T47D (cell line): ENCODE data around the gene ERAP2.

Experiments
- DNase-seq, 2 experiments: peaks; one replicate each; pipeline versions ENCODE4 v3.0.0 to v3.0.0-alpha.2; 2011 to 2012; ENCODE audit warnings: low read depth in 1 of 2, low spot score in 1 of 2
- JUND ChIP-seq: IDR thresholded peaks from 2 replicates; pipeline ENCODE4 v1.6.1; 2012; ENCODE audit warnings: low read depth
- in situ Hi-C: cut with HindIII; loops from 2 replicates; pipeline ENCODE4 v1.10.0; 2016; ENCODE audit warnings: low sequenced_read_pairs, low pct_unique_long_range_greater_than_20kb

Gene ERAP2

GRCh38 chr5:96931605-96932004 is 55.3 kb downstream of the ERAP2 start:
- no peak for DNase-seq
- no peak for TF ChIP-seq JUND
- in situ Hi-C loops = no loop called here

GRCh38 chr5:96932026-96932425 is 55.7 kb downstream of the ERAP2 start:
- in situ Hi-C loops = no loop called here
- no peak for TF ChIP-seq JUND
- no peak for DNase-seq

DNA sequence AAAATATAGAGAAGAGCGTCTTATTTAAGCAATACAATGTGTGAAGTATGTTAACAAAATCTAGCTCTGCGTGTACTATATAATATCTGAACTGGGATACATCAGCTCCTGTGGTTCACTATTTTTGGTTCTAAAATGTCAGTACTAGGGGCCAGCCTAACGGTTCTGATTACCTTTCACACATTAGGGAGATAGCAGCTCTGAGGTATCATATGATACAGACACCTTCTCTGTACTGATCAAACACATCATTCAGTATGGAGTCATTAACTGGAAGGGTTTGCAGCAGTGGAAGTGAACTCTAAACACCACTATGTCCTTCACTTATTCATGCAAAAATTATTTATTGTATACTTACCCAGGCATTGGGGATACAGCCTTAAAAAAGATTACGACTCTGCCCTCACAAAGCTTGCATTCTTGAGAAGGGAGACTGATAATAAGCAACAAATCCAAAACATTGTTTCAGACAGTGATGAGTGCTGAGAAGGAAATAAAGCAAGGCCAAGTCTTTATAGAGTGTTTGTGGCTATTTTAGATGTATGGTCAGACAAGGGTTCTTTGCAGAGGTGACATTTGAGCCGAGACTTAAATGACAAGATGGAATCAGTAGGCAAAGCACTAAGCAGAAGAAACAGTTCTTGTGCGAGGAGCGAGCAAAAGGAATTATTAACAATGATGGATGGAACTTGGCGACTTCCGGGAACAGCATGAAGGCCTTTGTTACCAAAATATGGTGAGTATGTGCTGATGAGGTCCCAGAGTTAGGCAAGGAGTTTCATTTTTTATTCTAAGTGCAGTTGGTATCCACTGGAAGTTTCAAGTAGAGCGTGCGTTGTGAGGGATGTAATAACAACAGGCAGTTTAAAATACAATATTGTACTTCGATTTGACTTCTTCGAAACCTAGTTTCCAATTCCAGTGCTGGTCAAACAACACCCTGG is 57.7 kb downstream of the ERAP2 start:
- TF ChIP-seq JUND = peak; percentile 11; the same call in 1 of the 2 replicates
- DNase-seq = peak in 1 of 2 experiments; percentile 71
- in situ Hi-C loops = no loop called here

DNA sequence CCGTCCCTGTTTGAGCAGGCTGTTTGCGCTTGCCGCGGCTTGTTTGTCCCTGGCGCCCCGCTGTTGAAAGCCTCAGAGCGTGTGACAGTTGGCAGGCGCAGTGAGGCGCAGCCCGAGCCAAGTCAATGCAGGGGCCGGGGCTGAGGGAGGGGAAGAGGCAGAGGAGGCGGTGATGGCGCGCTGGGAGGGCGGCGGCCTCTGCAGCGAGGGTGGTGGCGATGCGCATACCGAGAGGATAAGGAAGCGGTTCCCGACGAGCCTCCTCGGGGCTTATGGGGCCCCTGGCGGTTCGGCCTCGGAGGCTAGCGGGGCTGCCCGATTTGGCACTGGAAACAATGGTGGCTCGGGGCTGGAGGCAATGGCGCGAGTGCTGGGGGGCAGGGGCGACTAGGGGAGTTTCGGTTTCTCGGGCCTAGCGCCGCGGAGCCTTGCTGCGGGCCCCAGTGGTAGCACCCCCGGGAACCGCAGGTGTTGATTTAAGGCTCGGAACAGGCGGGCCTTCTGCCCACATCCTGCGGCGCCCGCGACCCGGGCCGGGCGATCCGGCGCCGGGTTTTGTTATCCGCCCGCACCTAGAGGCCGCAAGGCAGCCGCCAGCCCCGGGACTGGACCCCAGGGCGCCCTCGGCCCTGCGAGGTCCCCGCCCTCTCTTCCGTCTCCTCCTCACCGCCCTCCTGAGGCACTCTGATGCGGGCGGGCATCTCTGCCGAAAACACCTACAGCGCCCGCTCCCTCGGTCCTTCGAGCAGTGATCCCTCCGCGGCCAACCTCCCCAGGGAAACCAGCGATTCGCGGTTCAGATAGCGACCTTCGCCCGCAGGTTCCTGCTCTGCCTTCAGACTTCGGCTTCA is 58.6 kb downstream of the ERAP2 start:
- peak; percentile 38 to 97 for DNase-seq
- TF ChIP-seq JUND = peak; percentile 52; the same call in 1 of the 2 replicates
- in situ Hi-C loops = no loop called here

DNA sequence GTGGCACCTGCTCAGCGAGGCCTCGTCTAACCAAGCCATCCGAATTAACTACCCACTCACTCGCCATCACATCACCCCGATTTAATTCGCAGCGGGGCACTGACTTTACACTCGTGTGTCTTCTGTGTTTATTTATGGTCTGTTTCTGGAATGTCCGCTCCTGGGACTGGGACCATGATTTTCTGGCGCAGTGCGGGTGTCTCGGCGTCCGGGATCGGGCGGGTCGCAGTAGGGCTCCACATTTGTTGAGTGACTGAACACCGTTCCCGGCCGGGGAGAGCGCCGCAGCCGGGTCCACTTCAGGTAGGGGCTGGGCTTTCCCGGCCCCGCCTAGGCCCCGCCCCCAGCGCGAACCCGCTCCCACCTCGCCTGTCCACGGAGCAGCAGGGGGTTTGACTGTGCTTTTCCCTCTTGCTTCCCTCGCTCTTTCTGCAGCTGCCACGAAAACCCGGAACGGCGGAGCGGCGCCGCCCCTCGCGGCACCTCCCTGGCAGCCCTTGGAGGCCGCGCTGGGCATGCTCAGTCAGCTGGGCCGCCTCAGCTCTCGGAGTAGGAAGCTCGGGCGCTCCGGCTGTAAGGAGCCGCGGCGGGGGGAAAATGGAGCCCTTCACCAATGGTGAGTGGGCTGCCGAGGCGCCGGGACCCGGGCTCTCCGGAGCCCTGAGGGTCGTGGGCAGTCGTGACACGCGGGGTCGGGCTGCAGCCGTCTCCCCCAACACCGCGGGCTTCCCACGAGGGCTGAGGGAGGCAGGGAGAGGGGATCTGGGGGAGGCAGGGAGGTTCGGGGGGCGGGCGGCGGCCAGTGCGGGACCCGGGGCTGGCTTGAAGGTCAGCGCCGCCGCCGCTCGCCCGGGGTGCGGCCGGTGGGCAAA is 59.5 kb downstream of the ERAP2 start, which contains the start of gene LNPEP:
Gene LNPEP (plus strand): TSS at position 522 of the 872 bp plus-strand sequence. CDS start 76 bp downstream, at position 598.
- peak; percentile 62 to 99 for DNase-seq
- TF ChIP-seq JUND = no peak; the same call in 1 of the 2 replicates
- in situ Hi-C loops = no loop called here

- DNase-seq = peak in 1 of 2 experiments; percentile 45
- in situ Hi-C loops = no loop called here
- TF ChIP-seq JUND = no peak
Measured at GRCh38 chr5:96936431-96937320, 60.4 kb downstream of the ERAP2 start.

DNA sequence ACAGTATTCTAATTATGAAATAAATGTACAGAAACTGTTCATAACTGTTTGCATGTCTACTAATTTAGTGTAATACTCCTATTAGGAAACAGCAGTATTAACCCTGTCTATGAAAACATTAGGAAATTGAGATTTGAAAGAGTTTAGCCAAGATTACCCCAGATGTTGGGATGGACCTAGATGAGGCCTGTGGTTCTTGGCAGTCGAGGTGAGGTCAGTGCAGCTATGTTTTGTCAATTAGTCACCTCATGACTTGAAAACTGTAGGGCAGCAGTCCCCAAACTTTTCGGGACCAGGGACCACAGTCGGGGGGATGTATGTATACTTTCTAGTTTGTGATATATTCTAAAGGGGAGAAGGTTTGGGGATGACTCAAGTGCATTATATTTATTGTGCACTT is 64.3 kb downstream of the ERAP2 start:
- TF ChIP-seq JUND = no peak
- DNase-seq = no peak
- in situ Hi-C loops = no loop called here

DNA sequence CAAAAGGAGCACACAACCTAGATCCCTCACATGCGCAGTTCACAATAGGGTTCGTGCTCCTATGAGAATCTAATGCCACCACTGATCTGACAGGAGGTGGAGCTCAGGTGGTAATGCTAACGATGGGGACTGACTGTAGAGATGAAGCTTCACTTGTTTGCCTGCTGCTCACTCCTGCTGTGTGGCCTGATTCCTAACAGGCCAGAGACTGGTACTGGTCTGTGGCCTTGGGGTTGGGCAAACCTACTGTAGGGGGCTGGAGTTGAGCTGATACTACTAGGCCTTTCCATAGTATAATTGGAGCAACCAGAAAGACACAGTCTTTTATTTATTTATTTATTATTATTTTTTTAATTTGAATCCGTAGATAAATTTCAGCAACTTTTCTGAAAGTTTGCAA is 64.8 kb downstream of the ERAP2 start:
- no peak for TF ChIP-seq JUND
- DNase-seq = no peak
- in situ Hi-C loops = no loop called here

DNA sequence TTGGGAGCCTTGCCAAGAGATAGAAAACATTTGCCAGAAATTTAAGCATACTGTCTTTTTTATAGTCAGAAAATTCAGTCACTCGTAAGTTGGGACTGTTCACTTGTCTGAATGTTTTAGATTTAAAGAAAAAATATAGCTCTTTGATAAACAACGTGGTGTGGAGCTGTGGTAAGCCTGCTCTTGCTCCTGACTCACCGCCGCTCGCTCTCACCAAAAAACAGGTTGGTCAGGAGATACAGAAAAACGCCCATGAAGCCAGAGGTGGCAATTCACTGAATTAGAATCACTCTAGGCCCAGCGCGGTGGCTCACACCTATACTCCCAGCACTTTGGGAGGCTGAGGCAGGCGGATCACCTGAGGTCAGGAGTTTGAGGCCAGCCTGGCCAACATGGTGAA is 65.8 kb downstream of the ERAP2 start:
- in situ Hi-C loops = no loop called here
- no peak for DNase-seq
- no peak for TF ChIP-seq JUND

DNA sequence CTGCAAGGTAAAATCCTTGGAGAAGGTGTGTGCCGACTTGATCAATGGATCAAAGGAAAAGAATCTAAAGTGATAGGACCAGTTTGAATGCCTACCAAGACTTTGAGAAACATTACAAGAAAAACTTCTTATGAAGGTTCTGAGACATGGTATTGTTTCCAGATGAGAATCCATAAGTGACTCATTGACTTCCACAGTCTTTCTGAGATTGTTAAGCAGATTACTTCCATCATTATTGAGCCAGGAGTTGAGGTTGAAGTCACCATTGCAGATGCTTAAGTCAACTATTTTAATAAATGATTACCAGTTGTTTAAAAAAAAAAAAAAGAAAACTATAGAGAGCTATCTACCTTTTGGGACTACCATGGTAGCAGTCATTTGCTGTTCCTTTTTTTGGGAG is 66.6 kb downstream of the ERAP2 start:
- in situ Hi-C loops = no loop called here
- no peak for DNase-seq
- TF ChIP-seq JUND = no peak

GRCh38 chr5:96943799-96944198 is 67.5 kb downstream of the ERAP2 start:
- no peak for TF ChIP-seq JUND
- DNase-seq = no peak
- in situ Hi-C loops = no loop called here
